GM18867 (cell line): ENCODE results near the gene EFNA4.

Experiments
- ATAC-seq: cut with Tn5 transposase; IDR thresholded peaks from one replicate; pipeline ENCODE4 v1.9.1; 2021; ENCODE audit warnings: mild to moderate bottlenecking, moderate library complexity; ENCODE audit not compliant: unreplicated experiment

EFNA4 gene

GRCh38 chr1:155085504-155086127 is 22.1 kb downstream of the EFNA4 start:
- no peak for ATAC-seq

- no peak for ATAC-seq
Measured at GRCh38 chr1:155086128-155086741, 22.7 kb downstream of the EFNA4 start.

- no peak for ATAC-seq
Measured at GRCh38 chr1:155086856-155087535, 23.5 kb downstream of the EFNA4 start.

GRCh38 chr1:155091071-155092051 is 27.8 kb downstream of the EFNA4 start:
- ATAC-seq, result no peak

GRCh38 chr1:155092131-155092530 is 28.6 kb downstream of the EFNA4 start:
- ATAC-seq, result no peak

DNA sequence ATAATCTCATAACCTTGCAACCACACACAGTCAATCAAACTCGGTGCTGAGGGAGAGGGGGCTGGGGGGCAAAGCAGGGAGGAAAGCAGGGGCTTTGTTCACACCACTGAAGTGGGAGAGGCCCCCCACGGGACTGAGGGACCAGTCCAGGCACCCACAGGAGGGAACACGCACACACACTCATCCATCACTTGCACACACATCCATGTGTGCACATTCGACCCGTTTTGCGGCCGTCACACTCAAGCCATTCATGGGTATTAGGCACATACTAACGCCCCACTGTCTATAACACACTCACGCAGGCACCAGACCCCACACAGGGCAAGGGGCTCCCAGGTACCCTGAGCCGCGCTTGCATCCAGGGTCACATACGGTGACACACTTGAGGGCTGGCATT is 29.1 kb downstream of the EFNA4 start:
- ATAC-seq, result no peak

DNA sequence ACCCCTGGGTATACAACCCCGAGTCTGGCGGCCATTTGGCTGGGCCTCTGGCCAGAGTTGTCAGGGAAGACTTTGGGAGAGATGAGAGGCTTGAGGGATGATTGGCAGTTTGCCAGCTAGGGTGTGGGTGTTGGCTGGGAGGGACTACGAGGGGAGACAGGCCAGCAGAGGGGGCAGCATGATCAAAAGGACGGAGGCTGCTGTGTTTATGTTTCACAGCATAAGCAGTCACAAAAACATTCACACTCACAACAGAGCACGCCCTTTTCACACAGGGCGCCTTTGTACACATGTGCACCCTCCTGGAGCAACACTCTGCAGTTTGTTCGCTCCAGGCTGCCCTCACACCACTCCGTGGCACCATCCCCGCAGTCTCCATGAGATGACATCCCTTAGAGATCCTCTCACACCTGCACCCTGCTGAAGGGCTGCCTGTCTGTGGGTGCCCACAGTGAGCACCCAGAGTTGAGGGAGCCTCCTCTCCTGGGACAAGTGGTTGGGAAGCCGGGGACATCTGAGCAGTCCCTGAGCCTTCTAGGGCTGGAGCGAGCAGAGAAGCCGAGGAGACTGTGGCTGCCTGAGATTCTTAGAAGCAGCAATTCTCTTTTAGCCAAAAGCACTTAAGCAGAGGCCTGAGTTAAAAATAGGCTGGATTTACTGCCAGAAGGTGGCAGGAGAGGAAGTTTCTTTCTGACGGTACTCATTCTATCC is 30.5 kb downstream of the EFNA4 start:
- ATAC-seq, result no peak

GRCh38 chr1:155094622-155094948 is 31.0 kb downstream of the EFNA4 start:
- no peak for ATAC-seq

DNA sequence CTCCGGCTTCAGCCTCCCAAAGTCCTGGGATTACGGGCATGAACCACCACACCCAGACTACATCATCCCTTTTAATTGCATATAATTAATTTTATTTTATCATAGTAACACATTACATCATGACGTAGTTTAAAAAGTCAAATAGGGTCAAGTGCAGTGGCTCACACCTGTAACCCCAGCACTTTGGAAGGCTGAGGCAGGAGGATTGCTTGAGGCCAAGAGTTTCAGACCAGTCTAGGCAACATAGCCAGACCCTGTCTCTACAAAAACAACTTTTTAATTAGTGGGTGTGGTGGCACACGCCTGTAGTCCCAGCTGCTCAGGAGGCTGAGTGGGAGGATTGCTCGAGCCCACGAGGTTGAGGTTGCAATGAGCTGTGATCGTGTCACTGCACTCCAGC is 35.8 kb downstream of the EFNA4 start:
- ATAC-seq, result no peak

DNA sequence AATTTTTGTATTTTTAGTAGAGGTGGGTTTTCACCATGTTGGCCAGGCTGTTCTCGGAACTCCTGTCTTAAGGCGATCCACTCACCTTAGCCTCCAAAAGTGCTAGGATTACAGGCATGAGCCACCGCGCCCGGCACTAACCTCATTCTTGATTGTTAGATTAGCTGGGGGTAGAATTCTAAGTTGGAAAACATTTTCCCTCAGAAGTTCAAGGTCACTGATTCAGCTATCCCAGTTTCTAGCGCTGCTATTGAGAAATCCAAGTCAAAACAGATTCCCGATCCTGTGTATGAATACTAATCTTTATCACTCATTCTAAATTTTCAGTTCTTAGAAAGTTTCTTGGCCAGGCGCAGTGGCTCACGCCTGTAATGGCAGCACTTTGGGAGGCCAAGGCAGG is 39.8 kb downstream of the EFNA4 start:
- ATAC-seq, result no peak

DNA sequence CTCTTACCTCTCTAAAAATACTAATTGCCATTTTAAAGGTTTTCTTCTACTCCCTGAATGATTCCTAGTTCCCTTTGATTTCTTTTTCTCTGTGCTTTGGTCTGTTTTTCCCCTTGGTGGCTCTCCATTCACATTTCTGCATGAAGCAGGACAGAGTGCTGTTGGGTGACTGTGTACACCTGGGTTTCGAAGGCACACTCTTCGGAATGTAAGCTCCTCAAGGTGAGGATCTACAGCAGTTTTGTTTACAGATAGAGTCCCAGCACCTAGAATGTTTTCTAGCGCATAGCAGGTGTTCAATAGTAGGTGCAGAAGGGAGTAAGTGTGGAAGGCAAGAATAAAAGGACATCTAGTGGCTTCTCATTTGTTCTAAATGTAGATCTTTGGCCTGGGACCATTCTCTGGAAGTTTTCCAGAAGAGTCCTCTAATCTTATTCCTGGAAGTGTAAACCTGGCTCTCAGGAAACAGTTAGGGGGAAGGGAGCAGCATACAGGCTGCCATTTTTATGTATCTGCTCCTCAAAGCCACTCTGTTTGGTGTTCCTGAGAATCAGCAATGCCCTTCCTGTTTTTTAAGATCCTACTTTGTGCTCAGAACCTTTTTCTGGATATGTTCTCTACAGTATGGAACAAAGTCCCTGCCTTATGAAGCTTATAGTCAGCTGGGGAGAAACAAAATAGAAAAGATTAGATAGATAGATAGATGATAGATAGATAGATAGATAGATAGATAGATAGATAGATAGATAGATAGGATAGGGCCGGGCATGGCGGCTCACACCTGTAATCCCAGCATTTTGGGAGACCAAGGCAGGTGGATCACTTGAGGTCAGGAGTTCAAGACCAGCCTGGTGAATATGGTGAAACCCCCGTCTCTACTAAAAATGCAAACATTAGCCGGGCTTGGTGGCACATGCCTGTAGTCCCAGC is 41.3 kb downstream of the EFNA4 start:
- no peak for ATAC-seq

DNA sequence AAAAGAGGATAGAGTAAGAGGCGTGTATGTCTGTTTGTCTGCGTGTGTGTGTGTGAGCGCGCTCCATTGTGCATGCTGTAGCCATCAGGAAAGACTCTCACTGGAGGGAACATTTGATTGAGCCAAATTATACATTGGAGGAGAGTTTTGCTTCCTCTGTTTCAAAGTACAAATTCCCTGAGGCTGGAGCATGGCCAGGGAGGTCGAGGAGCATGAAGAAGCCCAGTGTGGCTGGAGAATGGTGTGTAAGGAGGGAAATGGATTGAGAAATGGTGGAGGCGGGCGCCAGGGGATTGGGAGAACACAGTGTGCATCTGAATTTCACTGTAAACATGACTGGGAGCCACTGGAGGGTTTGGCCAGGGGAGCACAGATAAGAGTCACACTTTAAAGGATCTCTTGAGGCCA is 42.1 kb downstream of the EFNA4 start:
- ATAC-seq, result no peak

GRCh38 chr1:155106862-155107261 is 43.3 kb downstream of the EFNA4 start:
- no peak for ATAC-seq

DNA sequence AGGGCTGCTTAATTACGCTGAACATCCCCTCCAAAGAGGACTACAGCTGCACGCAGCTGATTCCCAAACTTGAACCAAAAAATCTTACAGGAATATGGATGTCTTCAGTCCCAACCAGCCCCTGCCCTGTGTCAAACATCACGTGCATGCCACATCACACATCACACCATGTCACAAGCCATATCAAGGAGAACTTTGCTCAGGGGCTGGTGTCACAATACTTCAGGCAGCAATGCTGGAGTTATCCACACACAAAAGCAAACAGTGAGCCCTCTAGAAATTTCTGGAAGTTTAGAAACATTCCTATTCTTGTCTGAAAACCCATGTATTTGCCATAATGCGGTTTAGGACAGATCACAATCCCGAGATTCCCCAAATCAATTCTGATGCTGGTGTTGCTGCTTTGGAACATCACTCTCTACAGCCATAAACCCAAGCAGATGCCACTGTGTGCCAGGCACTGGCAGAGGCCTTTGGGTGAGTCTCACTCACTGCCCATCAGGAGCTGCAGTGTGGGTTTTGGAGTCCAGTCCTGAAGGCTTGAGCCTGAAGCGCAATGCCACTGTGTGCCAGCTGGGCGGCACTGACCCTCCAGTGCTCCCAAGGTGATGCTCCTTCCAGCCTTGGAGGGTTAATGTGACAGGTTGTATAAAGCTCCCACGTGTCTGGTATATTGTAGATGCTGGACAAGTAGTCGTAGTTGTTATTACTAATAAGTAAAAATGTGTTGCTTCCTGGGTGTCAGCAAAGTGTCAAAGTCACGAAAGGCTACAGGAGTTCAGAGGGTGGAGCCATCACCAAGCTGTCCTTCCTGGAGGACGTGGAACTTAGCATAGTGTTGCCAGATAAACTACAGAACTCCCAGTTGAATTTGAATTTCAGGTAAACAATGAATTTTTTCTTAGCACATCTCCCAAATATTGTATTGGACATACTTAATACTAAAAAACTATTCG is 44.0 kb downstream of the EFNA4 start:
- no peak for ATAC-seq

DNA sequence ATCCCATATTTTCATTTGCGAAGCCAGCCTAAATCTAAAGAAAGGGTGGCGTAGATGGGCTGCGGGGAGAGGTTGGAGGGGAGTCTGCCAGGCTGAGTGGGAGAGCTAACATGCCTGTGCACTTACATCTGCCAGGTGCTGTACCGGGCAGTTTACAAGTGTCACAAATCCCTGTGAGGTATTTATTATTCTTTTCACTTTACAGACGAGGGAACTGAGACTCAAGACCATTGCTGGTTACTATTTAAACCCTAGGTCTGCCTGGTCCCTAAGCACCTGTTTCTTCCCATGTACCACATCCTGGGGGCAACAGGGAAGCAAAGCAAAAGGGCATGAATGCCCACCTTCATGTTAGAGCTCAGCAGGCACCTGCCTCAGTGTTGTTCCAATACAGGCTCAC is 44.8 kb downstream of the EFNA4 start:
- ATAC-seq, result no peak

DNA sequence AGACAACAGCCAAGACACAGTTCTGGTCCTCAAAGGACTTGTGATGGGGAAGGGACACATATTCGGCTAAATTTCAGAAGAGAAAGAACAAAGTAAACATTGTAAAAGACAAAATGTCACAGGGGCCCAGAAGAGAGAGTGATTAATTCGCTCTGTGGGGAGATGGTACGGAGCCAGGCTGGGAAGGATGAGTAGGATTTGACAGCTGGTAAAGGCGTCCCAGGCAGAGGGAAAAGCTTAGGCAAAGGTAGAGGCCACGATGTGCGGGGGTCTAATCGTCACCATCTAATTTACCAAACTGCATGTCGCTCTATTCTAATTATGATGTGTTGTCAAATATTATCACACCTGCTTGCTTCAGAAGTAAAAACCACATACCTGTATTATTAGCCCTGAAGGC is 46.8 kb downstream of the EFNA4 start:
- no peak for ATAC-seq

DNA sequence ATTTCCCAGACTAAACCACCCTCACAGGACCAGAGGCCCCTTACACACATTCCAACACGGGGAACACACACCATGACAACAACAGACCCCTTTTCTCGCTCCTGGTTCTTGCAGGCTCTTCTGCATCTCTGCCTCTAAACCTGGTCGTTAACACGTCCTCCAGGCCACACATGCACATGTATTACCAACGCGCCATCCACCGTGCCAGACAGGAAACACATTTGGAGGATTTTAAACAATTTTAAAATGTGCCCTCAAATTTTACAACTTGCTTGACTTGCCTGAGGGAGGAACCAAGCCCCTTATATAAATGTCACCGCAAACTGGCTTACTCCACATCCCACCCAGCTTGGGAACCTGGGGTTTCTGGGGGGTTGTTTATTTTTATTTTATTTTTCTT is 47.3 kb downstream of the EFNA4 start:
- no peak for ATAC-seq

- no peak for ATAC-seq
Measured at GRCh38 chr1:155113450-155113980, 50.0 kb downstream of the EFNA4 start.
